ENCODE results near the gene PTPRT. TPM values are rescaled to one million over a fixed set of nuclear protein-coding genes. Genes with fewer than 3 reads are reported as not detected.

PTPRT gene
- polyA plus RNA-seq, 2 of the 4 experiments (the other 2 are of a cell fraction) = not detected

DNA sequence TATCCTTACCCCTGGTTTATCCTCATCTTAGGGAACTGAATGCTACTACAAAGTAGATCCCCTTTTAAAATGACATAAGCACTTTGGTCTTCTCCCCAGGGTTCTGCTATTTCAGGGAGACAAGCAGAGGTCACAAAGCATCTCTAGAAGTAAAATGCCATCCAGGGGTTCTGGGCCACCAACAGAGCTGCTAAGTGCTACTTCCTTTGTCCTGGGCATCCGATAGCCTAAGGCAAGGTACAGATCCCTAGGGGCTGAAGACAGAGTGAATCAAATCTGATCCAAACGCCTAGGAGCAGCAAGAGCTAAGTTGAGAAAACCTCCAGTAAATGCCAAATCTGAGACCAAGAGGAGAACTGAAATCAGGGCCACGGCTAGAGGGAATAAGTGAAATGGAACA, 161.2 kb downstream of the PTPRT start:
- Histone ChIP-seq H3K9me3 (no peaks in the 10 kb centered on the region), H3K27ac (no peak overlapping the region), H3K4me1 (no peaks in the 10 kb centered on the region), H3K4me3 (no peak overlapping the region), H3K4me2 (no peak overlapping the region)
- DNase-seq (ENCODE audit: low read depth in 1 of 2, low spot score in 1 of 2) = no peak
- no peak for FAIRE-seq
- no peak for ATAC-seq
- ChIA-PET CTCF (no interaction called here), POLR2A (no interaction called here)
- TF ChIP-seq CHD4 (IDR thresholded peaks at IDR 0.05; ENCODE audit: borderline replicate concordance) (no peak), HMGXB4 (CRISPR knock-in tag; IDR thresholded peaks at IDR 0.05; ENCODE audit: borderline replicate concordance) (no peak), ZSCAN20 (CRISPR knock-in tag; IDR thresholded peaks at IDR 0.05) (no peak), MAFK (IDR thresholded peaks at IDR 0.05; ENCODE audit: partially characterized antibody) (no peak), CBX2 (IDR thresholded peaks at IDR 0.05; ENCODE audit: borderline replicate concordance, low read depth) (no peak), JUN (IDR thresholded peaks at IDR 0.05) (no peak), ZFP36 (IDR thresholded peaks at IDR 0.05; ENCODE audit: borderline replicate concordance, partially characterized antibody) (no peak), RNF2 (IDR thresholded peaks at IDR 0.05; ENCODE audit: borderline replicate concordance, low read depth) (no peak), BHLHE40 (IDR thresholded peaks at IDR 0.05; ENCODE audit: low read depth, low read length) (no peak), KDM5A (IDR thresholded peaks at IDR 0.05) (no peak), MYC (IDR thresholded peaks at IDR 0.05; ENCODE audit: borderline replicate concordance, low read length) (no peak), ZNF302 (CRISPR knock-in tag; IDR thresholded peaks at IDR 0.05) (no peak), MAZ (IDR thresholded peaks at IDR 0.05; ENCODE audit: borderline replicate concordance, low read depth, low read length) (no peak), TFCP2L1 (CRISPR knock-in tag; IDR thresholded peaks at IDR 0.05) (no peak)
- 3% methylated on average over 3 of the region's 3 CpGs for WGBS (ENCODE audit: missing lambda C conversion rate)

DNA sequence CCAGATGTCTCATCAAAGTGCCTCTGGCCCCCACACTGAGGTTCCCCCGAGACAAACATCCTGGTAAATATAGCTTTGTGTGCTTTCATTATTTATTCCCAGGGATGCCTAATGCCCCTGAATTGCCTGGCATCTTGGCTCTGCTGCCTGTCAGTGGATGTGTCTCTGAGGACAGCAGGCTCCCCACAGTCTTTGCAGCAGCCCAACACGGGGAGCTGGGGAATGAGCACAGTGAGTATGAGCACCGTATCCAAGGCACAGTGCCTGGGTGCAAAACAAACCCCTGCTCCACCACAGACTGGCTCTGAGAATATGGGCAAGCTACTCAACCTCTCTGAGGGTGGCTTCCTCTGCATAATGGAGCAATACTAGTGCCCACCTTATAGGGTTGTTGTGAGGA, 165.9 kb downstream of the PTPRT start:
- Histone ChIP-seq H3K4me3 (no peak overlapping the region), H3K4me1 (no peaks in the 10 kb centered on the region), H3K9me3 (no peaks in the 10 kb centered on the region), H3K27ac (no peak overlapping the region), H3K4me2 (no peak overlapping the region)
- 15% methylated on average over 1 of the region's 3 CpGs for WGBS (ENCODE audit: missing lambda C conversion rate)
- TF ChIP-seq GATA3 (IDR thresholded peaks at IDR 0.05; ENCODE audit: borderline replicate concordance) = no peak
- TF ChIP-seq, protein P1, sequence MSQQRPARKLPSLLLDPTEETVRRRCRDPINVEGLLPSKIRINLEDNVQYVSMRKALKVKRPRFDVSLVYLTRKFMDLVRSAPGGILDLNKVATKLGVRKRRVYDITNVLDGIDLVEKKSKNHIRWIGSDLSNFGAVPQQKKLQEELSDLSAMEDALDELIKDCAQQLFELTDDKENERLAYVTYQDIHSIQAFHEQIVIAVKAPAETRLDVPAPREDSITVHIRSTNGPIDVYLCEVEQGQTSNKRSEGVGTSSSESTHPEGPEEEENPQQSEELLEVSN (IDR thresholded peaks at IDR 0.05; ENCODE audit: borderline replicate concordance, low read depth) = no peak
- no peak for TF ChIP-seq RCOR1 (IDR thresholded peaks at IDR 0.05; ENCODE audit: low read depth, low read length)
- TF ChIP-seq, protein P2, sequence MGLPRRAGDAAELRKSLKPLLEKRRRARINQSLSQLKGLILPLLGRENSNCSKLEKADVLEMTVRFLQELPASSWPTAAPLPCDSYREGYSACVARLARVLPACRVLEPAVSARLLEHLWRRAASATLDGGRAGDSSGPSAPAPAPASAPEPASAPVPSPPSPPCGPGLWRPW (IDR thresholded peaks at IDR 0.05) = no peak
- TF ChIP-seq ZC3H11A (IDR thresholded peaks at IDR 0.05) = no peak
- TF ChIP-seq ATOH8 (CRISPR knock-in tag; IDR thresholded peaks at IDR 0.05; ENCODE audit: low read depth) = no peak
- TF ChIP-seq CTCF (IDR thresholded peaks at IDR 0.05) = no peak
- CTCF ChIA-PET = no interaction called here
- ATAC-seq (no peak), DNase-seq (ENCODE audit: low read depth in 1 of 2, low spot score in 1 of 2) (no peak), FAIRE-seq (no peak)
- POLR2A ChIA-PET = no interaction called here

Measured in A549 (cell line).